Activated naive CD8-positive, alpha-beta T cell treated with anti-CD3 and anti-CD28 coated beads, Interleukin-2, amount 10 ng/mL, durations not matched to agents 7 days and 5 days (primary cell): ENCODE measurements around the gene LAMA2. TPM values are rescaled to one million over a fixed set of nuclear protein-coding genes. Genes with fewer than 3 reads are reported as not detected.

ENCODE experiments used
- ATAC-seq: fragments of 150-1000 bp; cut with Tn5 transposase; one replicate; pipeline ENCODE4 v1.10.0; 2021; ENCODE audit warnings: low read depth, moderate library complexity
- POLR2A ChIA-PET: fragments of 350-600 bp; sonication (Branson Sonifier 250); formaldehyde crosslinking; loops from one replicate; lab custom pipeline; 2021; ENCODE audit warnings: antibody characterized with exemption; lab: Charles Lee
- DNase-seq: peaks from one replicate; pipeline ENCODE4 v3.0.0; 2021
- H3K27ac Mint-ChIP-seq: one replicate; pipeline ENCODE4 v1.8.0; 2022; ENCODE audit warnings: mild to moderate bottlenecking, mixed read lengths
- H3K27me3 Mint-ChIP-seq: one replicate; pipeline ENCODE4 v1.8.0; 2022; ENCODE audit warnings: mild to moderate bottlenecking, moderate library complexity, mixed read lengths
- H3K36me3 Mint-ChIP-seq: one replicate; pipeline ENCODE4 v1.8.0; 2021; ENCODE audit warnings: mild to moderate bottlenecking, mixed read lengths
- H3K4me1 Mint-ChIP-seq: one replicate; pipeline ENCODE4 v1.8.0; 2021; ENCODE audit warnings: mixed read lengths
- H3K4me3 Mint-ChIP-seq: one replicate; pipeline ENCODE4 v1.8.0; 2022; ENCODE audit warnings: mild to moderate bottlenecking, moderate library complexity, mixed read lengths
- H3K9me3 Mint-ChIP-seq: one replicate; pipeline ENCODE4 v1.8.0; 2021; ENCODE audit warnings: mixed read lengths
- total RNA-seq, 2 experiments: library from RNA; stranded (reverse); gene quantifications; one replicate each; pipeline ENCODE4 v1.2.3, GENCODE V29; 2021

The LAMA2 gene
- not detected for total RNA-seq

- Mint-ChIP-seq H3K4me3 (no peak within 1 kb of the TSS), H3K9me3 (no peaks in the 10 kb centered on the region), H3K4me1 (no peaks in the 10 kb centered on the region), H3K27me3 (peaks cover 34% of the 10 kb centered on the region), H3K27ac (no peak within 1 kb of the TSS), H3K36me3 (no peaks in the 10 kb centered on the region)
- POLR2A ChIA-PET, result no interaction called here
- DNase-seq, result no peak
- ATAC-seq, result peak; percentile 30
These were observed at the start of gene LAMA2 for GRCh38 chr6:128882991-128883611. Gene LAMA2 (plus strand): TSS chr6:128883138. CDS start chr6:128883246, 108 bp downstream.

- Mint-ChIP-seq H3K9me3 (peaks cover 5% of the 10 kb centered on the region), H3K4me1 (no peaks in the 10 kb centered on the region), H3K27me3 (peaks cover 1% of the 10 kb centered on the region), H3K36me3 (no peaks in the 10 kb centered on the region), H3K4me3 (no peak overlapping the region), H3K27ac (no peak overlapping the region)
- ATAC-seq, result no peak
- no peak for DNase-seq
- POLR2A ChIA-PET, result no interaction called here
These were observed 46.2 kb upstream of the LAMA2 start for GRCh38 chr6:128836761-128837160.

DNA sequence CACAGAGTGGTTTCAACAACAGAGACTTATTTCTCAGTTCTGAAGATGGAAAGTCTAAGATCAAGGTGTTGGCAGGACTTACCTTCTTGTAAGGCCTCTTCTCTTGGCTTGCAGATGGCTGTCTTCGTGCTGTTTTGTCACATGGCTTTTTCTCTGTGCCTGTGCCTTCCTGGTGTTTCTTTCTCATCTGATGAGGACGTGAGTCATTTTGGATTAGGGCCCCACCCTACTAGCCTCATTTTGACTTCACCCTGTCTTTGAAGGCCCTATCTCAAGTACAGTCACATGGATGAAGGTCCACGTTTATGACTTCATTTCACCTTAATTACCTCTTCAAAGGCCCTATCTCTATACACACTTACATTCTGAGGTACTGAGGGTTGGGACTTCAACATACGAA, 41.4 kb upstream of the LAMA2 start:
- no peak overlapping the region for H3K27ac Mint-ChIP-seq

GRCh38 chr6:128844598-128844997, 38.3 kb upstream of the LAMA2 start:
- Mint-ChIP-seq H3K4me3 (no peak overlapping the region), H3K4me1 (no peaks in the 10 kb centered on the region), H3K36me3 (no peaks in the 10 kb centered on the region), H3K27me3 (peaks cover 2% of the 10 kb centered on the region), H3K9me3 (no peaks in the 10 kb centered on the region), H3K27ac (no peak overlapping the region)
- DNase-seq (no peak), ATAC-seq (no peak)
- POLR2A ChIA-PET, result no interaction called here

More for the DNA sequence above, 41.4 kb upstream of the LAMA2 start:
- Mint-ChIP-seq H3K4me1 (no peaks in the 10 kb centered on the region), H3K27me3 (no peaks in the 10 kb centered on the region), H3K9me3 (no peaks in the 10 kb centered on the region), H3K4me3 (no peak overlapping the region), H3K36me3 (no peaks in the 10 kb centered on the region)
- ATAC-seq (no peak), DNase-seq (no peak)
- POLR2A ChIA-PET, result no interaction called here

DNA sequence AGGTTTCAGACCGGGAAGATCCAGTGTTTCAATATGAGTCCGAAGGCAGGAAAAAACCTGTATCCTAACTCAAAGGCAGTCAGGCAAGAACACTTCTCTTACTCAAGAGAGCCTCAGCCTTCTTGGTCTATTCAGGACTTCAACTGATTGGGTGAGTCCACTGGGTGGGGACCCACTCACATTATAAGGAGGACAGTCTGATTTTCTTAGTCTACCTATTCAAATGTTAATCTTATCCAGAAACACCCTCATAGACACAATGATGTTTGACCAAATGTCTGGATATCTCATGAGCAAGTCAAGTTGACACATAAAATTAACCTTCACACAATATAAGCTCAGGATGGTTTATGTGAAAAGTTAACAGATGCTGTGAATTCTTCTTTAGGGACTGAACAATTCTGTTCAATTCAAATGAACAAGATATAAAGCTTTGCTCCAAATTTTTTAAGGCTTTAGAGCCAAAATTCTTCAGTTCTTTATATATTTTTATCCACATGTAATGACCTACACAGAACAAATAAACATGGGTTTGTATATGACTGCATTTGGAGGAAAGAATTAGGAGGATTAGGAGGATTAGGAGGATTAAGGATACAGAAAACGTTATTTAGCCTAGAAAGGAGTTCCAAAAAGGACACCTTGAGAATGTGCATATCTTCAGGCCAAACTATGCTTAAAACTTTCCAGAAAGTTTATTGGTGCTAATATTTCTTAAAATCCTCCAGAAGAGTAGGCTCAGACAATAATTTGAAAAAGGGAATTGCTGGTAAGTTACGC, 35.3 kb upstream of the LAMA2 start:
- Mint-ChIP-seq H3K9me3 (no peaks in the 10 kb centered on the region), H3K27ac (no peak overlapping the region), H3K4me3 (no peak overlapping the region), H3K4me1 (no peaks in the 10 kb centered on the region), H3K36me3 (no peaks in the 10 kb centered on the region), H3K27me3 (peaks cover 2% of the 10 kb centered on the region)
- DNase-seq, result no peak
- no peak for ATAC-seq
- POLR2A ChIA-PET, result no interaction called here

DNA sequence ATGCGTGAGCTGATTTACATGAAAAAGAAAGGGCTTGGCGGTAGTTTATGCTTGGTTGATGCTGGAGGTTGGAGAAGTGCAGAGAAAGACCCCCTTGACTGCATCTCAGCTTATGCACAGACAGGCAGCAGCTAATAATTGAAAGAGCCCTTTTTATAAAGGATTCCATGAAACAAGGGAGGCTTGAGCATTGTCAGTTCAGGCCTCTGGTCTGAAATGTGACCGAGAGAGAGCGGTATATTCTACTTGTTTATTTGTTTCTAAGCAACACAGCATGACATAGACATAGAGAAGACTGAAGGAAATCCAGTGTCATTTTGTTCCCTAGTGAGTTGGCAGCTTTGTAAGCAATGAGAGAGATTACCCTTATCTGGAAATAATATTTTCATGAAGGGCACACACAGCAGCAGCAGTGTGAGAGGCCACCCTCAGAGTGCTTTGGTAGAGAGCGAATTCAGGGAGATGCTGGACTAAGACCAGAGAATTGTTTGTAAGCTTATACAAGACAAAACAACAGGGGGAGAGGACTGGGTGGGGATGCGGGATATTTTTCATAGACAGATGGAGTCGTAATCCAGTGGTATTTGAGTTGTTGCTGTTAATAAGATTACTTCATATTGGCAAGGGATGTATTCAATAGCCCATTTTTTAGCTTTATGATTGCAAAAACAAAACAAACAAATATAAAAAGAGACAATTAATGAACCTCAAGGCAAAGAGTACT, 34.6 kb upstream of the LAMA2 start:
- no peak for ATAC-seq
- DNase-seq, result no peak
- no peak overlapping the region for H3K4me3 Mint-ChIP-seq
- peaks cover 2% of the 10 kb centered on the region for H3K27me3 Mint-ChIP-seq
- H3K27ac Mint-ChIP-seq, result no peak overlapping the region
- POLR2A ChIA-PET, result no interaction called here
- H3K4me1 Mint-ChIP-seq, result no peaks in the 10 kb centered on the region
- H3K9me3 Mint-ChIP-seq, result no peaks in the 10 kb centered on the region
- H3K36me3 Mint-ChIP-seq, result no peaks in the 10 kb centered on the region

DNA sequence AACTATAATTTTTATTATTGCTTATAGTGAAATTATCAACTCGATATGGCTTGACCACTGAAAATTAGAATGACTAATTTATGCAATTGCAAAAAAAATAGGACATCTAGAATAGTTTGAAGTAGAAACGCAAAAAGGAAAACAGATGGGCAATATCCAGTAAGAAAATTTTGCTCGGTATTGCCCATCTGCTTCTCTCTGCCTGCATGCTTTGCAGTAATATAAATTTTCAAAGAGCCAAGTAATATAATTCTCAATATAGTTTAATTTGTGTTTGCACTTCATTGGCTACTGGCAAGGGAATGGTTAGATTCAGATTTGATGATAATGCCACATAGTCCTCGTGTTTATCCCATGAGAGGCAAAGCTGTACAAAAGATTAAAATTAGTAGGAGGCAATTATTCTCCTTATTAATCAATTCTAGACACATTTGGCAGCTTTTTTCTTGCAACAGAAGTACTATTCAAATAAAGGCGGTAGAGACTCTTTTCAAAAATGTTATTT, 27.3 kb upstream of the LAMA2 start:
- DNase-seq (no peak), ATAC-seq (no peak)
- Mint-ChIP-seq H3K36me3 (no peaks in the 10 kb centered on the region), H3K9me3 (no peaks in the 10 kb centered on the region), H3K27ac (no peak overlapping the region), H3K4me3 (no peak overlapping the region), H3K4me1 (no peaks in the 10 kb centered on the region), H3K27me3 (no peaks in the 10 kb centered on the region)
- POLR2A ChIA-PET, result no interaction called here

DNA sequence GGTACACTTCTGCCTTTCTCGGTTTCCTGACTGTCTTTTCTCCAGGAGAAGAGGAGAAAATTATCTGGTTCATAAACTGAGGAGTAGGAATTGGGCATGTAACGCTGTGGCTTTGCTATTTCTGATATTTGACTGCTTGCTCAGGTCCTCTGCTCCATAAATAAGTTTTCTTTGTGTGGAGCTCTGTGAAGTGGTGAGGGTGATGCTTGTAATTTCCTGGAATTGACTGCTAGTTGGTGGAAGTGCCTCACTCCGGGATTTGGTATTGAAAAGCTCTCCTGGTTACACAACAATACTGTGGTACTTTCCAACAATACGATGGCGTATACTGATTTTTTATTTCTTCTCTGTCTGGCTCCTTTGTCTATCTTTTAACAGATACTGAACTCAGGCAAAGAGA, 25.1 kb upstream of the LAMA2 start:
- H3K27ac Mint-ChIP-seq, result no peak overlapping the region
- no peaks in the 10 kb centered on the region for H3K27me3 Mint-ChIP-seq

DNA sequence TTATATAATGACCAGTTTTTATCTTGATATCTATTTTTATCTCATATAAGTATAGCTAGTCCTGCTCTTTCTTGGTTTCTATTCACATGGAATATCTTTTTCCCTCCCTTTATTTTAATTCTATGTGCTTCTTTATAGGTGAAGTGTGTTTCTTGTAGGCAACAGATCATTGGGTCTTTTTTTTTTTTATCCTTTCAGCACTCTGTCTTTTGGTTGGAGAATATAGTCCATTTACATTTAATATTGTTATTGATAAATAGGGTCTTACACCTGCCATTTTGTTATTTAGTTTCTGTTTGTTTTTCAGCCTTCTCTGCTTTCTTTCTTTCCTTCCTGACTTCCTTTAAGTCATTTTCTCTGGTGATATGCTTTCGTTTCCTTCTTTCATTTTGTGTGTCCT, 22.2 kb upstream of the LAMA2 start:
- Mint-ChIP-seq H3K36me3 (no peaks in the 10 kb centered on the region), H3K4me3 (no peak overlapping the region), H3K9me3 (peaks cover 1% of the 10 kb centered on the region), H3K4me1 (no peaks in the 10 kb centered on the region), H3K27ac (no peak overlapping the region), H3K27me3 (no peaks in the 10 kb centered on the region)
- POLR2A ChIA-PET, result no interaction called here
- DNase-seq (no peak), ATAC-seq (no peak)

More for the DNA sequence above, 25.1 kb upstream of the LAMA2 start:
- H3K4me3 Mint-ChIP-seq, result no peak overlapping the region
- H3K9me3 Mint-ChIP-seq, result peaks cover 1% of the 10 kb centered on the region
- DNase-seq (no peak), ATAC-seq (no peak)
- H3K36me3 Mint-ChIP-seq, result no peaks in the 10 kb centered on the region
- no peaks in the 10 kb centered on the region for H3K4me1 Mint-ChIP-seq
- POLR2A ChIA-PET, result no interaction called here

- H3K4me3 Mint-ChIP-seq, result no peak overlapping the region
- H3K9me3 Mint-ChIP-seq, result peaks cover 1% of the 10 kb centered on the region
- H3K27me3 Mint-ChIP-seq, result no peaks in the 10 kb centered on the region
- DNase-seq (no peak), ATAC-seq (no peak)
- H3K36me3 Mint-ChIP-seq, result no peaks in the 10 kb centered on the region
- no peaks in the 10 kb centered on the region for H3K4me1 Mint-ChIP-seq
- H3K27ac Mint-ChIP-seq, result no peak overlapping the region
- POLR2A ChIA-PET, result no interaction called here
These were observed 19.0 kb upstream of the LAMA2 start for GRCh38 chr6:128863983-128864382.

DNA sequence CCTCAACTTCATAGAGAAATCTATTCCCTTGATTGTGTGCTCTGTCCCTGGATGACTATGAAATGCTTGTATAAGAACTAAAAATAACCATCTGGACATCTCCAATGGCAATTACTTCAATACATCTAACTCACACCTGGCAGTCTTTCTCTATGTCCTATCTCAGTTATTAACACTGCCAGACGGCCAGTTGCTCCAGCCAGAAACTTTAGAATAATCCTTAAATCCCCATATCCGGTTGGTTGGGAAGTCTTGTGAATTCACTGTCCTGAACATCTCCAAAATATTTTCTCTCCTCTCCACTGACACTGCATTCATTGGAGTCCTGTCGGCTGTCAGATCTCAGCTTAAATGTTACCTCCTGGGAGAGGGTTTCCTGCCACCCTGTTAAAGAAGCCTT, 12.2 kb upstream of the LAMA2 start:
- H3K27me3 Mint-ChIP-seq, result peaks cover 2% of the 10 kb centered on the region
- H3K4me1 Mint-ChIP-seq, result no peaks in the 10 kb centered on the region
- no peaks in the 10 kb centered on the region for H3K36me3 Mint-ChIP-seq
- ATAC-seq (no peak), DNase-seq (no peak)
- H3K4me3 Mint-ChIP-seq, result no peak overlapping the region
- H3K27ac Mint-ChIP-seq, result no peak overlapping the region
- peaks cover 1% of the 10 kb centered on the region for H3K9me3 Mint-ChIP-seq
- POLR2A ChIA-PET, result no interaction called here

- DNase-seq (no peak), ATAC-seq (no peak)
- Mint-ChIP-seq H3K27me3 (peaks cover 2% of the 10 kb centered on the region), H3K4me1 (no peaks in the 10 kb centered on the region), H3K9me3 (peaks cover 1% of the 10 kb centered on the region), H3K4me3 (no peak overlapping the region), H3K36me3 (no peaks in the 10 kb centered on the region), H3K27ac (no peak overlapping the region)
- POLR2A ChIA-PET, result no interaction called here
These were observed 8.1 kb upstream of the LAMA2 start for GRCh38 chr6:128874863-128875262.

GRCh38 chr6:128882560-128882959, 378 bp upstream of the LAMA2 start:
- H3K36me3 Mint-ChIP-seq, result no peaks in the 10 kb centered on the region
- H3K27me3 Mint-ChIP-seq, result peaks cover 34% of the 10 kb centered on the region
- H3K4me1 Mint-ChIP-seq, result no peaks in the 10 kb centered on the region
- no peak overlapping the region for H3K27ac Mint-ChIP-seq
- H3K4me3 Mint-ChIP-seq, result no peak overlapping the region
- no peaks in the 10 kb centered on the region for H3K9me3 Mint-ChIP-seq
- POLR2A ChIA-PET, result no interaction called here
- DNase-seq (no peak), ATAC-seq (no peak)
